Stimulated activated naive CD4-positive, alpha-beta T cell (primary cell): Measurements from ENCODE around the gene ELOB.

Source experiments
- DNase-seq, 6 experiments: peaks; one replicate each; lab custom pipeline; 2025; lab: John Stamatoyannopoulos, UW

Gene ELOB

GRCh38 chr16:2767140-2767731 is 9.8 kb downstream of the ELOB start:
- no peak for DNase-seq

- no peak for DNase-seq
These were observed 10.5 kb downstream of the ELOB start for GRCh38 chr16:2766430-2767139.

GRCh38 chr16:2765462-2766404 is 11.3 kb downstream of the ELOB start:
- no peak for DNase-seq

- DNase-seq, result no peak
These were observed 12.4 kb downstream of the ELOB start for GRCh38 chr16:2764718-2765117.

GRCh38 chr16:2763173-2763572 is 13.9 kb downstream of the ELOB start:
- DNase-seq, result no peak

GRCh38 chr16:2762711-2763110 is 14.4 kb downstream of the ELOB start:
- DNase-seq, result no peak

- peak in 1 of 6 experiments; percentile 27 for DNase-seq
These were observed 15.0 kb downstream of the ELOB start for GRCh38 chr16:2761886-2762583.

- DNase-seq, result no peak
These were observed 15.6 kb downstream of the ELOB start for GRCh38 chr16:2761472-2761871.

GRCh38 chr16:2757344-2757743 is 19.7 kb downstream of the ELOB start:
- no peak for DNase-seq

GRCh38 chr16:2756288-2757015 is 20.6 kb downstream of the ELOB start:
- no peak for DNase-seq

GRCh38 chr16:2755158-2755557 is 21.9 kb downstream of the ELOB start:
- no peak for DNase-seq

- no peak for DNase-seq
These were observed 23.4 kb downstream of the ELOB start for GRCh38 chr16:2753733-2754020.

GRCh38 chr16:2752850-2753732 is 24.0 kb downstream of the ELOB start:
- DNase-seq, result peak in 4 of 6 experiments; percentile 39 to 69 (median 56)

- peak; percentile 92 to 100 (median 96) for DNase-seq
These were observed 24.8 kb downstream of the ELOB start, which contains the start of gene SRRM2 for GRCh38 chr16:2752035-2752849. Gene SRRM2 (plus strand): TSS chr16:2752638. CDS start chr16:2756365, 3,727 bp downstream.

GRCh38 chr16:2751577-2752034 is 25.5 kb downstream of the ELOB start:
- DNase-seq, result no peak

GRCh38 chr16:2749936-2750335 is 27.1 kb downstream of the ELOB start:
- DNase-seq, result no peak

GRCh38 chr16:2749476-2749875 is 27.6 kb downstream of the ELOB start:
- no peak for DNase-seq

GRCh38 chr16:2748757-2749455 is 28.2 kb downstream of the ELOB start:
- no peak for DNase-seq

GRCh38 chr16:2745961-2746360 is 31.1 kb downstream of the ELOB start:
- DNase-seq, result no peak
